IPS DF 4.7 (cell line): ENCODE measurements around the gene WBP1.
"Not testable (repeated sequence)": the region's sequence is repeated elsewhere in the genome, so short reads cannot be mapped to it uniquely, and the experiment has no call there.

Experiments used
- DNase-seq: peaks from one replicate; pipeline ENCODE4 v3.0.0-alpha.2; 2013; ENCODE audit warnings: low spot score; ENCODE audit errors: extremely low read depth

The WBP1 gene

GRCh38 chr2:74450570-74451190 is 7.6 kb upstream of the WBP1 start:
- DNase-seq: no peak

- no peak for DNase-seq
Measured at GRCh38 chr2:74454654-74455511, 3.4 kb upstream of the WBP1 start, which contains the start of gene INO80B. TSS of gene INO80B (plus strand) at chr2:74455087. CDS start at chr2:74455117, 30 bp downstream.

DNA sequence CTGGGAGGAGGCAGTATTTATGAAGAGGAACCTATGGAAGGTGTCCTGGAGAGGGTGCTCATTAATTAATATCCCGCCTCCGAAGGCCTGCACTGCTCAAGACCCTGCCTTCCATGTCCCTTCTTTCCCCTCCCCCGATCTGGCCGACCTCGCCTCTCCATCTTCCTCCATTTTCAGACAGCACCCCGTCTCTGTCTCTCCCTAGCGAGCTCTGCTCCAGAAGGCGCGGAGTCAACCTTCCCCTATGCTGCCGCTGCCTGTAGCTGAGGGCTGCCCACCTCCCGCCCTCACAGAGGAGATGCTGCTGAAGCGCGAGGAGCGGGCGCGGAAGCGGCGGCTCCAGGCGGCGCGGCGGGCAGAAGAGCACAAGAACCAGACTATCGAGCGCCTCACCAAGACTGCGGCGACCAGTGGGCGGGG is 1.1 kb upstream of the WBP1 start:
- DNase-seq: no peak

DNA sequence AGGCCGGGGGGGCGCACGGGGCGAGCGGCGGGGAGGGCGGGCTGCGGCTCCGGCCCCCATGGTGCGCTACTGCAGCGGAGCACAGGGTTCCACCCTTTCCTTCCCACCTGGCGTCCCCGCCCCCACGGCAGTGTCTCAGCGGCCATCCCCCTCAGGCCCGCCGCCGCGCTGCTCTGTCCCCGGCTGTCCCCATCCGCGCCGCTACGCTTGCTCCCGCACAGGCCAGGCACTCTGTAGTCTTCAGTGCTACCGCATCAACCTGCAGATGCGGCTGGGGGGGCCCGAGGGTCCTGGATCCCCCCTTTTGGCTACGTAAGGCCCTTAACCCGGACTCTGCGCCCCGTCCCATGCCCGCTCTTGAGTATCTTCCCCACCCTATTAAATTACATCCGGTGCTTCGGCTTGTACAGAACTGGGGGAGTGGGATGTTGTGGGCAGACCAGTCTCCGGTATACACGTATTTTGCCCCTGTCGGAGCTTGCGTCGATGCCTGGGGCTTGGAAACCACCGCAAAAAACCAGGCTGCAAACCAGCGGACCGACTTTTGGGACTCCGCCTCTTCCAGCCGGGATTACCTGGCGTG is 598 bp upstream of the WBP1 start:
- DNase-seq: no peak

- DNase-seq: no peak
Measured at GRCh38 chr2:74458938-74459363, 713 bp downstream of the WBP1 start.

- DNase-seq: not testable (repeated sequence)
Measured at GRCh38 chr2:74459503-74460118, 1.4 kb downstream of the WBP1 start.

DNA sequence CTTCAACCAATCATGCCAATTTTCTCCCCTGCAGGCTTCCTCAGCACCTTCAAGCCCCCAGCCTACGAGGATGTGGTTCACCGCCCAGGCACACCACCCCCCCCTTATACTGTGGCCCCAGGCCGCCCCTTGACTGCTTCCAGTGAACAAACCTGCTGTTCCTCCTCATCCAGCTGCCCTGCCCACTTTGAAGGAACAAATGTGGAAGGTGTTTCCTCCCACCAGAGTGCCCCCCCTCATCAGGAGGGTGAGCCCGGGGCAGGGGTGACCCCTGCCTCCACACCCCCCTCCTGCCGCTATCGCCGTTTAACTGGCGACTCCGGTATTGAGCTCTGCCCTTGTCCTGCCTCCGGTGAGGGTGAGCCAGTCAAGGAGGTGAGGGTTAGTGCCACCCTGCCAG is 1.9 kb downstream of the WBP1 start:
- not testable (repeated sequence) for DNase-seq

- no peak for DNase-seq
Measured at GRCh38 chr2:74461187-74462053, 3.2 kb downstream of the WBP1 start.

DNA sequence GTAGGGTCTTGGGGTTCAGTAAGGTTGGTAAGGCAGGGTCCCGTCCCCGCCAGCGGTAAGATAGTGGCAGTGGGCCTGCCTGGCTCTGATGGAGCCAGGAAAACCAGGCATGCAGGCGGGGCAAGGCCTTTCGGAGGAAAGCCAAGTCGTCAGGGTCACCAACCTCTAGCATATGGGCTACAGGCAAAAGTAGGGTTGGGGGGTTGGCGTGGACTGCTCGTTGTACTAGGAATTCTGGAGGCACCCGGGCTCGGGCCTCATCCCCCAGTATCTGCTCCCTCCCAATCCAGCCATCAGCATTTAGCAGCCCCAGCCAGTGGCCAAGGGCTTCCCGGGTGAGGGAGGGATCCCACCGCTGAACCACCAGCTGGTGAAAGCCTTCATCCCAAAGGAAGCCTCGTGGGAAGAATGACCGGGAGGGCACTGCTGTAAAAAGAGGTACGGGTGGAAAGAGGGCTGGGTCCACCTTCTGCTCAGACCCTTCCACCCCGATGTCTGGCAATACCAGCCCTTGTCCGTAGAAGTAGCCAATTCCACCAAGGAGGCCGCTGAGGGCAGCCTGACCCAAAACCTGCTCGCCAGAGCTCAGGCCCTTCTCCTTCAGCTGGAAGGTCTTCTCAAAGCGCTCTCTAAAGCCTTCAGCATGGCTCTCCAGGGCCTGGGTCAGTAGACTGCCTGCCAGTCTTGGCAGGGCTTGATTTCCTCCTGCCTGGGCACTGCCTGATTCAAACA is 4.0 kb downstream of the WBP1 start:
- no peak for DNase-seq

DNA sequence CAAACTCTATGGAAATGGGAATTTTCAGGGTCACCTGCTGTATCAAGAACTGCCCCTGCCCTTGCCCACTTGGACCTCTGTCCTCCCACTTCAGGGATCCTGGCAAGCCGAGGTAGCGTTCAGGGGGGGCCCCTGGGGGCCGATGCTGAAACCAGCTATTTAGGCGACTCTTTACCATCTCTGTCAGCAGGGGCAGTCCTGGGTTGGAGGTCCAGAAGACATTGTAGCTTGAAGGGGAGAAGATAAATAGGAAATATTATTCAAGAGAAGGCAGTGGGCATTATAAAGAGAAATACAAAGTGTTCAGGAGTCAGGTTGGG is 4.5 kb downstream of the WBP1 start:
- DNase-seq: no peak

DNA sequence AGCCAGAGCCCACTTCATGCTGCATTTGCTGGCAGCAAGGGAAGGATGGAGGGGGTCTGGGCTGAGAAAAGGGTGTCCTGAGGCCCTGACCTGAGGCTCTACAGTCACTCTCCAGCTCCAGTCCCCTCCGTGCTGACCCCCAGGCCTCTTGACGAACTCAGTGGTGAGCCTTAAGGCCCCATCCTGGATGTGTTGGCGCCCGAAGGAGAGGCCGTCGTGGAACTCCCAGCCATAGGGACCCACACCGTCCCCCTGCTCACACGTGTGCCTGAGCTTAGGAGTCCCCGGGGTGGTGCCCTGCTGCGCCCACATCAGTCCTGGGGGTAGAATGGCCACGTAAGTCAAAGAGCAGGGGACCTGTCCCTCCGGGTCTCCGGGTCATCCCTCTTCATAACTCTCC is 6.2 kb downstream of the WBP1 start:
- DNase-seq: no peak

GRCh38 chr2:74470742-74471141 is 12.5 kb downstream of the WBP1 start:
- not testable (repeated sequence) for DNase-seq

GRCh38 chr2:74471332-74472065 is 13.3 kb downstream of the WBP1 start:
- no peak for DNase-seq

DNA sequence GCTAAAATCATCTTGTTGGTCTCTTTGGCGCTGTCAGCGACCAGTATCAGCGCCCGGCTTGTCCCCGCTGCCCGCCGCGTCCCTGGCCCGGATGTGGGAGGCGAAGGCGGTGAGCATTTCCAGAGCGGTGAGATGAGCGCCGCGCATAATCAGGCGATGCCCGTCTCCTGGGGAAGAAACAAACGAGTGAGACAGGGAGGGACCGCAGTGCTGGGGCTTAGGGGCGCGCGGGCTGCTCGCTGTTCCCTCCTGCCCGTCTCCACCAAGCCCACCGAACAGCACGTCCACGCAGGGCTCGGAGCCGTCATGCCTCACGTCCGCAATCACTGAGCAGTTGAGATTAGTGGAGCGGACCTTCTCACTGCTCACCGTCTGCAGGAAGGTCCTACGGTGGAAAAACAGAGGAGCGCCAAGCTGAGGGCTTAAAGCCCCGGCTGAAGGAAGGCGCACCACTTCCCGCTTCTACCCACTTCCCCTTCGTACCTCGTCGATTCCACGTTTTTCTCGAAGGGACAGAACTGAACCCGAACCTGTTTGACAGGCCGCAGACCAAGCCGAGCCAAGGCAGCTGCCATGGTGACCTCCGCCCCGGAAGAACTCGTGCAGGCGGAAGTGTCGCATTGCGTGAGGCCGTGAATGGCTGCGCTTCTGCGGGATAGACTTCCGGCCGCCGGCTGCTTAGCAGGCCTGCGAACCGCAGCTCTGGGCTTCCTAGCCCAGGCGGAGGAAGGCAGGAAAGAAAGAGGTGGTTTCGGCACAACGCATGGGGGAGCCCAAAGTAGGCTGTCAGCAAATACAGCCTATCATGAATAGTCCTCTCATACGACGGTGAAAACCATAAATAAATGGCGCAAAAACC is 14.1 kb downstream of the WBP1 start, which contains the start of gene MRPL53:
Gene MRPL53 (minus strand): TSS at position 595 of the 859 bp plus-strand sequence. CDS start 20 bp downstream, at position 575.
- no peak for DNase-seq

GRCh38 chr2:74472945-74473258 is 14.7 kb downstream of the WBP1 start:
- DNase-seq: no peak

- DNase-seq: no peak
Measured at GRCh38 chr2:74474481-74474880, 16.2 kb downstream of the WBP1 start.

DNA sequence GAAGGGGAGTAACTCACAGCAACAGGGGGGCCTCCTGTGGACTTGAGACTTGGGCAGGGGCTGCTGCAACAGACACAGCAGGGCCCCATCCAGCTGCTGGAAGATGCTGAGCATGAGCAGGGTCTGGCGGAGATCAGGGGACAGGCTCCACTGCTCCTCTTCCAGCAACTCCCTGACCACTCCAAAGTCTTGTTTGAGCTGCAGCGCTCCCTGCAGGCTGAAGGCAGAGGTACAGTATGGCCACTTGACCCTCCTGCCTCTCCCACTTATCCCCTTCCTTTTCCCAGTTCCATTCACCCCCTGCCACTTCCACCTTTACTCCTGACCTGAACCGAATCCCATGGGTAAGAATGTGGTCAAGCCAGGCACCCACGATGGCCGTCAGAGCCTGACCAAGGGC is 16.7 kb downstream of the WBP1 start:
- DNase-seq: no peak

GRCh38 chr2:74481431-74481830 is 23.2 kb downstream of the WBP1 start:
- no peak for DNase-seq
